Stimulated activated CD4-positive, alpha-beta T cell treated with anti-CD3 and anti-CD28 coated beads, Interleukin-12 subunit alpha, Interleukin-12 subunit beta, amount 100 ng/mL, for 24 hours (primary cell): ENCODE measurements around the gene RHOT2.

Source experiments
- DNase-seq, 2 experiments: peaks; one replicate each; pipeline ENCODE4 v3.0.0-alpha.2; 2020; ENCODE audit warnings: low read depth in 2 of 2

Gene RHOT2

GRCh38 chr16:669666-670065 lies 1.7 kb downstream of the RHOT2 start:
- DNase-seq, result no peak

- DNase-seq, result no peak
Measured at GRCh38 chr16:670485-671352, 2.8 kb downstream of the RHOT2 start.

- no peak for DNase-seq
Measured at GRCh38 chr16:671353-672131, 3.6 kb downstream of the RHOT2 start.

GRCh38 chr16:672371-672770 lies 4.4 kb downstream of the RHOT2 start:
- DNase-seq, result no peak

- no peak for DNase-seq
Measured at GRCh38 chr16:672851-673250, 4.9 kb downstream of the RHOT2 start.

- DNase-seq, result no peak
Measured at GRCh38 chr16:673399-673991, 5.6 kb downstream of the RHOT2 start.

- no peak for DNase-seq
Measured at GRCh38 chr16:674214-674881, 6.4 kb downstream of the RHOT2 start.

- no peak for DNase-seq
Measured at GRCh38 chr16:674968-675883, 7.3 kb downstream of the RHOT2 start, which contains the start of gene RHBDL1. Gene RHBDL1 (plus strand): TSS chr16:675671. CDS start chr16:675791, 120 bp downstream.

- no peak for DNase-seq
Measured at GRCh38 chr16:675884-676564, 8.1 kb downstream of the RHOT2 start.

GRCh38 chr16:676565-676902 lies 8.6 kb downstream of the RHOT2 start:
- no peak for DNase-seq

GRCh38 chr16:676913-677312 lies 9.0 kb downstream of the RHOT2 start:
- no peak for DNase-seq

- no peak for DNase-seq
Measured at GRCh38 chr16:677316-678190, 9.6 kb downstream of the RHOT2 start.

- no peak for DNase-seq
Measured at GRCh38 chr16:678209-678857, 10.4 kb downstream of the RHOT2 start.

GRCh38 chr16:678858-679813 lies 11.2 kb downstream of the RHOT2 start:
- no peak for DNase-seq

GRCh38 chr16:679814-680624 lies 12.1 kb downstream of the RHOT2 start, which contains the start of gene STUB1:
Gene STUB1 (plus strand): TSS chr16:680410. CDS start chr16:680526, 116 bp downstream.
- peak; percentile 82 to 90 for DNase-seq

- DNase-seq, result no peak
Measured at GRCh38 chr16:680625-680945, 12.7 kb downstream of the RHOT2 start.
